GM12878 (cell line): Measurements from ENCODE around the gene DHX40. TPM values are rescaled to one million over a fixed set of nuclear protein-coding genes. Genes with fewer than 3 reads are reported as not detected.

Experiments used
- ATAC-seq: fragments of 200-7000 bp; cut with Tn5 transposase; 3 replicates; pipeline ENCODE4 v1.9.1; 2020; ENCODE audit warnings: mild to moderate bottlenecking, moderate library complexity
- BruUV-seq: library from RNA; stranded (reverse); fragments of 400-500 nt; replicated peaks from 2 replicates; lab custom pipeline; 2021; lab: Mats Ljungman, UMichigan
- CTCF ChIA-PET: fragments of 300-600 bp; sonication (Branson Sonifier 250); formaldehyde crosslinking; extraction: SDS; loops from one replicate; lab custom pipeline; 2021; ENCODE audit warnings: inconsistent platforms; lab: Yijun Ruan, JAX
- POLR2A ChIA-PET: fragments of 350-600 bp; formaldehyde crosslinking; extraction: SDS; loops from one replicate; lab custom pipeline; 2021; ENCODE audit warnings: inconsistent platforms; lab: Charles Lee
- RAD21 ChIA-PET: fragments of 300-600 bp; sonication (Branson Sonifier 250); formaldehyde crosslinking; loops from one replicate; lab custom pipeline; 2023; ENCODE audit warnings: antibody characterized with exemption; ENCODE audit not compliant: unreplicated experiment; lab: Charles Lee
- SMC1A ChIA-PET: fragments of 300-600 bp; sonication (Branson Sonifier 250); formaldehyde crosslinking; loops from one replicate; lab custom pipeline; 2023; ENCODE audit not compliant: unreplicated experiment, uncharacterized antibody; lab: Charles Lee
- DNase-seq: peaks from one replicate; pipeline ENCODE4 v3.0.0-alpha.2; 2011; ENCODE audit warnings: low read depth, low spot score
- FAIRE-seq: peaks from 3 replicates; lab custom pipeline; 2011; peaks lifted over from hg19 to GRCh38; lab: Jason Lieb, UNC
- H2AFZ ChIP-seq: 2 replicates; pipeline ENCODE4 v1.6.0; 2011; ENCODE audit warnings: low read depth, low read length, control low read depth; ENCODE audit not compliant: control insufficient read depth
- H3K27ac ChIP-seq: 2 replicates; pipeline ENCODE4 v1.5.1; 2011; ENCODE audit warnings: control low read depth; ENCODE audit not compliant: control insufficient read depth, insufficient read depth
- H3K27me3 ChIP-seq, 2 experiments: replicated peaks in 1 of 2; 2 replicates each; pipeline versions ENCODE4 v1.6.0 to v1.6.1; 2011; ENCODE audit warnings: low read length in 1 of 2; ENCODE audit not compliant: control insufficient read depth in 2 of 2, insufficient read depth in 2 of 2
- H3K36me3 ChIP-seq, 2 experiments: 2 replicates each; pipeline ENCODE4 v1.5.1; 2011; ENCODE audit warnings: low read length in 1 of 2; ENCODE audit not compliant: control insufficient read depth in 2 of 2, insufficient read depth in 2 of 2
- H3K4me1 ChIP-seq: 2 replicates; pipeline ENCODE4 v1.6.1; 2011; ENCODE audit warnings: mild to moderate bottlenecking, low read length, moderate library complexity, mixed read lengths; ENCODE audit not compliant: control insufficient read depth, insufficient read depth
- H3K4me2 ChIP-seq: 2 replicates; pipeline ENCODE4 v1.6.0; 2011; ENCODE audit warnings: control low read depth; ENCODE audit not compliant: control insufficient read depth, insufficient read depth
- H3K4me3 ChIP-seq: fragments of 200-600 bp; sonication (generic); 2 replicates; pipeline ENCODE4 v1.5.1; 2016
- H3K79me2 ChIP-seq: 2 replicates; pipeline ENCODE4 v1.6.0; 2011; ENCODE audit warnings: low read length; ENCODE audit not compliant: control insufficient read depth, insufficient read depth
- H3K9ac ChIP-seq: 2 replicates; pipeline ENCODE4 v1.8.0; 2011; ENCODE audit warnings: low read length, control low read depth, mixed read lengths; ENCODE audit not compliant: control insufficient read depth, insufficient read depth
- H3K9me3 ChIP-seq: replicated peaks from 3 replicates; pipeline ENCODE4 v1.5.1; 2011; ENCODE audit warnings: mild to moderate bottlenecking, low read length; ENCODE audit not compliant: control insufficient read depth, insufficient read depth
- H4K20me1 ChIP-seq: 2 replicates; pipeline ENCODE4 v1.6.0; 2011; ENCODE audit not compliant: control insufficient read depth, insufficient read depth
- ATF3 ChIP-seq: IDR thresholded peaks from 2 replicates; pipeline ENCODE4 v1.6.1; 2011; ENCODE audit warnings: low read depth, mild to moderate bottlenecking, low read length, moderate library complexity, borderline replicate concordance; ENCODE audit errors: extremely low read depth
- BCLAF1 ChIP-seq: fragments of 450-650 bp; IDR thresholded peaks from 2 replicates; pipeline ENCODE4 v1.6.1; 2017; ENCODE audit warnings: antibody characterized with exemption, mild to moderate bottlenecking, moderate library complexity
- CBX3 ChIP-seq: fragments of 200-600 bp; sonication (generic); IDR thresholded peaks from 2 replicates; pipeline ENCODE4 v1.6.1; 2016; ENCODE audit warnings: low read depth, borderline replicate concordance
- CTCF ChIP-seq, 3 experiments: IDR thresholded peaks in 2 of 3; conservative IDR thresholded peaks in 1 of 3; 2 replicates each; pipeline ENCODE4 v1.5.1; 2011; ENCODE audit warnings: low read depth in 3 of 3, low read length in 3 of 3, mild to moderate bottlenecking in 3 of 3, control low read depth in 2 of 3, moderate library complexity in 2 of 3, inconsistent platforms in 1 of 3, mixed read lengths in 1 of 3; ENCODE audit not compliant: control insufficient read depth in 2 of 3, insufficient read depth in 1 of 3; ENCODE audit errors: extremely low read depth in 1 of 3
- EP300 ChIP-seq, 2 experiments: fragments of 150-350 bp in 1 of 2; IDR thresholded peaks; 2 replicates each; pipeline ENCODE4 v1.6.1; 2011 to 2012; ENCODE audit warnings: low read depth in 2 of 2, low read length in 2 of 2, borderline replicate concordance in 1 of 2, improper control_type of control experiment in 1 of 2, inconsistent platforms in 1 of 2; ENCODE audit not compliant: control insufficient read depth in 1 of 2
- GATAD2B ChIP-seq: fragments of 450-650 bp; conservative IDR thresholded peaks from 2 replicates; pipeline ENCODE4 v1.6.1; 2017; ENCODE audit warnings: low read depth, mild to moderate bottlenecking, moderate library complexity
- KLF5 ChIP-seq: fragments of 450-650 bp; IDR thresholded peaks from 2 replicates; pipeline ENCODE4 v1.6.1; 2014; ENCODE audit warnings: mild to moderate bottlenecking; ENCODE audit not compliant: partially characterized antibody
- MTA2 ChIP-seq: fragments of 450-650 bp; IDR thresholded peaks from 2 replicates; pipeline ENCODE4 v1.6.1; 2016; ENCODE audit warnings: low read depth, mild to moderate bottlenecking, moderate library complexity
- NR2C1 ChIP-seq: fragments of 450-650 bp; IDR thresholded peaks from 2 replicates; pipeline ENCODE4 v1.6.1; 2017; ENCODE audit warnings: antibody characterized with exemption, mild to moderate bottlenecking, moderate library complexity
- POLR2A ChIP-seq: IDR thresholded peaks from 2 replicates; pipeline ENCODE4 v1.6.1; 2011; ENCODE audit warnings: low read depth, mild to moderate bottlenecking, low read length
- SMC3 ChIP-seq: IDR thresholded peaks from 2 replicates; pipeline ENCODE4 v1.6.1; 2011; ENCODE audit warnings: low read length, improper control_type of control experiment, borderline replicate concordance
- ZNF217 ChIP-seq: fragments of 450-650 bp; IDR thresholded peaks from 2 replicates; pipeline ENCODE4 v1.6.1; 2017; ENCODE audit warnings: antibody characterized with exemption, mild to moderate bottlenecking
- WGBS: methylation state at CpG from one replicate; pipeline ENCODE4 v1.1.6; 2016; ENCODE audit warnings: low lambda C conversion rate; ENCODE audit not compliant: insufficient replicate concordance, insufficient coverage; ENCODE audit errors: missing lambda C conversion rate; 5-methylcytosine and 5-hydroxymethylcytosine counted together
- in situ Hi-C: fragments of 300-500 bp; cut with MboI; formaldehyde crosslinking; loops from 9 replicates; pipeline ENCODE4 v1.14.3; 2018; ENCODE audit warnings: mixed read lengths
- intact Hi-C: fragments of 100-400 bp; cut with micrococcal nuclease; formaldehyde crosslinking; loops from one replicate; pipeline ENCODE4 v1.14.2; 2022; ENCODE audit not compliant: unreplicated experiment
- polyA plus RNA-seq, 11 experiments: library from polyadenylated mRNA; depleted of rRNA in 4 of 11; unstranded in 6 of 11; stranded (reverse) in 5 of 11; fragments of >200 nt; fragmentation: Nextera tagmentation in 4 of 11; fragmentation: Illumina TruSeq in 1 of 11; extraction: Ambion mirVana in 4 of 11; extraction: Trizol in 1 of 11; gene quantifications; 1 replicate in 1 of 11; 2 replicates in 10 of 11; pipeline versions ENCODE4 v1.2.1 to v1.2.3, GENCODE V29; 2011 to 2016; ENCODE audit warnings: inconsistent platforms in 2 of 11, missing spikeins in 2 of 11, low read depth in 1 of 11
- total RNA-seq, 4 experiments: library from RNA; depleted of rRNA in 3 of 4; stranded (reverse); fragments of >200 nt in 3 of 4; fragmentation: Illumina TruSeq in 1 of 4; extraction: Trizol in 1 of 4; gene quantifications; 2 replicates each; pipeline versions ENCODE4 v1.2.1 to v1.2.3, GENCODE V29; 2013 to 2021
- TF ChIP-seq, protein P1 (sequence below): fragments of 450-650 bp; IDR thresholded peaks from 2 replicates; pipeline ENCODE4 v1.6.1; 2017; ENCODE audit warnings: mild to moderate bottlenecking, moderate library complexity

Gene DHX40
- total and polyA plus RNA-seq, 10 of the 15 experiments (the other 5 are each of a cell fraction or from before 2014, with no cell fraction given), result 4.8 to 29.2 (median 12.0) TPM

GRCh38 chr17:59561042-59561441, 4.4 kb upstream of the DHX40 start:
- RAD21 ChIA-PET, result no interaction called here
- no peak overlapping the region for H3K27ac ChIP-seq
- no peaks in the 10 kb centered on the region for H4K20me1 ChIP-seq
- BruUV-seq, result no TSS peak
- ATAC-seq, result peak; percentile 56
- H3K79me2 ChIP-seq, result peaks cover 7% of the 10 kb centered on the region
- 68% methylated on average over 2 of the region's 2 CpGs for WGBS
- SMC1A ChIA-PET, result interaction anchor here (0.9 kb wide), 1 partner anchor 231 kb away, joined by 3 read pairs; no protein-coding TSS in a partner anchor
- POLR2A ChIA-PET, result no interaction called here
- H3K4me2 ChIP-seq, result no peak overlapping the region
- H3K36me3 ChIP-seq, result no peaks in the 10 kb centered on the region
- no peaks in the 10 kb centered on the region for H3K27me3 ChIP-seq
- no peak overlapping the region for H3K9ac ChIP-seq
- intact Hi-C loops, result no loop called here
- no peak for DNase-seq
- FAIRE-seq, result no peak
- H3K9me3 ChIP-seq, result peaks cover 2% of the 10 kb centered on the region; the same call in 2 of the 3 replicates
- H3K4me1 ChIP-seq, result peaks cover 3% of the 10 kb centered on the region
- no peak overlapping the region for H2AFZ ChIP-seq
- no peak overlapping the region for H3K4me3 ChIP-seq
- TF ChIP-seq CTCF (IDR thresholded peaks at IDR 0.05 in 2 of 3, conservative IDR thresholded peaks at IDR 0.05 in 1 of 3; ENCODE audit: control insufficient read depth in 2 of 3, extremely low read depth in 1 of 3, insufficient read depth in 1 of 3, low read depth in 3 of 3, low read length in 3 of 3) (peak; percentile 13 to 36 (median 29); a peak in 4 of 6 replicates), EP300 (IDR thresholded peaks at IDR 0.05; ENCODE audit: borderline replicate concordance in 1 of 2, control insufficient read depth in 1 of 2, low read depth in 2 of 2, low read length in 2 of 2) (no peak), CBX3 (no peak), BCLAF1 (no peak), POLR2A (no peak), NR2C1 (no peak), MTA2 (no peak), ATF3 (no peak), KLF5 (no peak), ZNF217 (no peak), SMC3 (peak; percentile 15; the same call in 1 of the 2 replicates), GATAD2B (no peak)
- TF ChIP-seq, protein P1, sequence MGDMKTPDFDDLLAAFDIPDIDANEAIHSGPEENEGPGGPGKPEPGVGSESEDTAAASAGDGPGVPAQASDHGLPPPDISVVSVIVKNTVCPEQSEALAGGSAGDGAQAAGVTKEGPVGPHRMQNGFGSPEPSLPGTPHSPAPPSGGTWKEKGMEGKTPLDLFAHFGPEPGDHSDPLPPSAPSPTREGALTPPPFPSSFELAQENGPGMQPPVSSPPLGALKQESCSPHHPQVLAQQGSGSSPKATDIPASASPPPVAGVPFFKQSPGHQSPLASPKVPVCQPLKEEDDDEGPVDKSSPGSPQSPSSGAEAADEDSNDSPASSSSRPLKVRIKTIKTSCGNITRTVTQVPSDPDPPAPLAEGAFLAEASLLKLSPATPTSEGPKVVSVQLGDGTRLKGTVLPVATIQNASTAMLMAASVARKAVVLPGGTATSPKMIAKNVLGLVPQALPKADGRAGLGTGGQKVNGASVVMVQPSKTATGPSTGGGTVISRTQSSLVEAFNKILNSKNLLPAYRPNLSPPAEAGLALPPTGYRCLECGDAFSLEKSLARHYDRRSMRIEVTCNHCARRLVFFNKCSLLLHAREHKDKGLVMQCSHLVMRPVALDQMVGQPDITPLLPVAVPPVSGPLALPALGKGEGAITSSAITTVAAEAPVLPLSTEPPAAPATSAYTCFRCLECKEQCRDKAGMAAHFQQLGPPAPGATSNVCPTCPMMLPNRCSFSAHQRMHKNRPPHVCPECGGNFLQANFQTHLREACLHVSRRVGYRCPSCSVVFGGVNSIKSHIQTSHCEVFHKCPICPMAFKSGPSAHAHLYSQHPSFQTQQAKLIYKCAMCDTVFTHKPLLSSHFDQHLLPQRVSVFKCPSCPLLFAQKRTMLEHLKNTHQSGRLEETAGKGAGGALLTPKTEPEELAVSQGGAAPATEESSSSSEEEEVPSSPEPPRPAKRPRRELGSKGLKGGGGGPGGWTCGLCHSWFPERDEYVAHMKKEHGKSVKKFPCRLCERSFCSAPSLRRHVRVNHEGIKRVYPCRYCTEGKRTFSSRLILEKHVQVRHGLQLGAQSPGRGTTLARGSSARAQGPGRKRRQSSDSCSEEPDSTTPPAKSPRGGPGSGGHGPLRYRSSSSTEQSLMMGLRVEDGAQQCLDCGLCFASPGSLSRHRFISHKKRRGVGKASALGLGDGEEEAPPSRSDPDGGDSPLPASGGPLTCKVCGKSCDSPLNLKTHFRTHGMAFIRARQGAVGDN, result no peak
- CTCF ChIA-PET, result interaction anchor here (1.0 to 3.4 kb wide), 4 partner anchors 39 to 186 kb away, joined by 3 to 18 read pairs (median 4); no protein-coding TSS in a partner anchor
- in situ Hi-C loops, result no loop called here
